Colonic mucosa (tissue), 4 donors: ENCODE measurements around the gene PKNOX2. TPM values are rescaled to one million over a fixed set of nuclear protein-coding genes. Genes with fewer than 3 reads are reported as not detected.

ENCODE experiments used
- DNase-seq: peaks from one replicate; pipeline ENCODE4 v3.0.0-alpha.2; 2020
- H3K27ac ChIP-seq: fragments of 200-600 bp; one replicate; pipeline ENCODE4 v1.8.0; 2021
- H3K27me3 ChIP-seq: fragments of 200-600 bp; one replicate; pipeline ENCODE4 v1.8.0; 2021
- H3K36me3 ChIP-seq: fragments of 200-600 bp; one replicate; pipeline ENCODE4 v1.8.0; 2021
- H3K4me1 ChIP-seq: fragments of 200-600 bp; one replicate; pipeline ENCODE4 v1.8.0; 2021; ENCODE audit warnings: mild to moderate bottlenecking
- H3K4me3 ChIP-seq: fragments of 200-600 bp; one replicate; pipeline ENCODE4 v1.8.0; 2021
- H3K9ac ChIP-seq, 2 donors: one replicate each; pipeline ENCODE4 v1.7.0; 2013; ENCODE audit warnings: control low read depth in 2 of 2, low read depth in 2 of 2, low read length in 2 of 2
- H3K9me3 ChIP-seq: fragments of 200-600 bp; one replicate; pipeline ENCODE4 v1.8.0; 2021
- intact Hi-C: fragments of 100-400 bp; cut with DNase I; formaldehyde crosslinking; loops from one replicate; pipeline ENCODE4 v1.14.1; 2022
- total RNA-seq, 2 donors: library from RNA; stranded (reverse); fragmentation: NEBNext Ultra II Directional in 1 of 2; extraction: Animal tissue kit (Norgen Biotek cat#: 25700) in 1 of 2; gene quantifications; one replicate each; pipeline ENCODE4 v1.2.1, GENCODE V29; 2021
- TF ChIP-seq, protein P1 (sequence below): fragments of 200-600 bp; IDR thresholded peaks from one replicate; pipeline ENCODE4 v1.8.0; 2022; ENCODE audit warnings: antibody characterized with exemption, mild to moderate bottlenecking
- donor health status: healthy.
- donor health status: DM: no; HTN: no; CAD: no.
- donor health status: DM: no; HTN: no; CAD: no.

PKNOX2 gene
- total RNA-seq, 2 donors from 2014 or later, result 0.52 to 1.3 TPM

GRCh38 chr11:125154378-125155099 lies 10.0 kb upstream of the PKNOX2 start:
- DNase-seq, result no peak

DNA sequence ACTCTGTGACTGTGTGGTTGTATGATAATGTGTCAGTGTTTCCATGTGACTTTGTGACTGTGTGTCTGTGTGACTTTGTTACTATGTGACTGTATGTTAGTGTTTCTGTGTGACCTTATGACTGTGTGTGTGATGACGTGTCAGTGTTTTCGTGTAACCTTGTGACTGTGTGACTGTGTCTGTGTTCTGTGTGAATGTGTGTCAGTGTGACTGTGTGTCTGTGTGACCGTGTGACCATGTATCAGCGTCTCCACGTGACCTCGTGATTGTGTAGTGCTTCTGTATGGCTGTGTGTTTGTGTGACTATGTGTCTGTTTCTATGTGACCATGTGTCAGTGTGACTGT lies 9.5 kb upstream of the PKNOX2 start:
- H3K4me1 ChIP-seq, result no peaks in the 10 kb centered on the region
- intact Hi-C loops, result no loop called here
- H3K9ac ChIP-seq, result no peak overlapping the region

More at GRCh38 chr11:125154378-125155099, 10.0 kb upstream of the PKNOX2 start:
- Histone ChIP-seq H3K4me3 (no peak overlapping the region), H3K4me1 (no peaks in the 10 kb centered on the region), H3K9me3 (no peaks in the 10 kb centered on the region), H3K9ac (no peak overlapping the region), H3K27me3 (no peaks in the 10 kb centered on the region), H3K36me3 (no peaks in the 10 kb centered on the region), H3K27ac (no peak overlapping the region)
- intact Hi-C loops, result no loop called here
- TF ChIP-seq, protein P1, sequence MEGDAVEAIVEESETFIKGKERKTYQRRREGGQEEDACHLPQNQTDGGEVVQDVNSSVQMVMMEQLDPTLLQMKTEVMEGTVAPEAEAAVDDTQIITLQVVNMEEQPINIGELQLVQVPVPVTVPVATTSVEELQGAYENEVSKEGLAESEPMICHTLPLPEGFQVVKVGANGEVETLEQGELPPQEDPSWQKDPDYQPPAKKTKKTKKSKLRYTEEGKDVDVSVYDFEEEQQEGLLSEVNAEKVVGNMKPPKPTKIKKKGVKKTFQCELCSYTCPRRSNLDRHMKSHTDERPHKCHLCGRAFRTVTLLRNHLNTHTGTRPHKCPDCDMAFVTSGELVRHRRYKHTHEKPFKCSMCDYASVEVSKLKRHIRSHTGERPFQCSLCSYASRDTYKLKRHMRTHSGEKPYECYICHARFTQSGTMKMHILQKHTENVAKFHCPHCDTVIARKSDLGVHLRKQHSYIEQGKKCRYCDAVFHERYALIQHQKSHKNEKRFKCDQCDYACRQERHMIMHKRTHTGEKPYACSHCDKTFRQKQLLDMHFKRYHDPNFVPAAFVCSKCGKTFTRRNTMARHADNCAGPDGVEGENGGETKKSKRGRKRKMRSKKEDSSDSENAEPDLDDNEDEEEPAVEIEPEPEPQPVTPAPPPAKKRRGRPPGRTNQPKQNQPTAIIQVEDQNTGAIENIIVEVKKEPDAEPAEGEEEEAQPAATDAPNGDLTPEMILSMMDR, result no peak

GRCh38 chr11:125155767-125156166 lies 8.8 kb upstream of the PKNOX2 start:
- H3K27ac ChIP-seq, result no peak overlapping the region
- DNase-seq, result no peak
- H3K4me1 ChIP-seq, result no peaks in the 10 kb centered on the region
- no peaks in the 10 kb centered on the region for H3K36me3 ChIP-seq
- TF ChIP-seq, protein P1, result no peak
- no peaks in the 10 kb centered on the region for H3K27me3 ChIP-seq
- intact Hi-C loops, result no loop called here
- H3K9ac ChIP-seq, result no peak overlapping the region
- no peaks in the 10 kb centered on the region for H3K9me3 ChIP-seq
- no peak overlapping the region for H3K4me3 ChIP-seq

More for the DNA sequence above, 9.5 kb upstream of the PKNOX2 start:
- no peak overlapping the region for H3K4me3 ChIP-seq
- TF ChIP-seq, protein P1, result no peak
- no peaks in the 10 kb centered on the region for H3K9me3 ChIP-seq
- H3K27me3 ChIP-seq, result no peaks in the 10 kb centered on the region
- DNase-seq, result no peak
- no peak overlapping the region for H3K27ac ChIP-seq
- H3K36me3 ChIP-seq, result no peaks in the 10 kb centered on the region

DNA sequence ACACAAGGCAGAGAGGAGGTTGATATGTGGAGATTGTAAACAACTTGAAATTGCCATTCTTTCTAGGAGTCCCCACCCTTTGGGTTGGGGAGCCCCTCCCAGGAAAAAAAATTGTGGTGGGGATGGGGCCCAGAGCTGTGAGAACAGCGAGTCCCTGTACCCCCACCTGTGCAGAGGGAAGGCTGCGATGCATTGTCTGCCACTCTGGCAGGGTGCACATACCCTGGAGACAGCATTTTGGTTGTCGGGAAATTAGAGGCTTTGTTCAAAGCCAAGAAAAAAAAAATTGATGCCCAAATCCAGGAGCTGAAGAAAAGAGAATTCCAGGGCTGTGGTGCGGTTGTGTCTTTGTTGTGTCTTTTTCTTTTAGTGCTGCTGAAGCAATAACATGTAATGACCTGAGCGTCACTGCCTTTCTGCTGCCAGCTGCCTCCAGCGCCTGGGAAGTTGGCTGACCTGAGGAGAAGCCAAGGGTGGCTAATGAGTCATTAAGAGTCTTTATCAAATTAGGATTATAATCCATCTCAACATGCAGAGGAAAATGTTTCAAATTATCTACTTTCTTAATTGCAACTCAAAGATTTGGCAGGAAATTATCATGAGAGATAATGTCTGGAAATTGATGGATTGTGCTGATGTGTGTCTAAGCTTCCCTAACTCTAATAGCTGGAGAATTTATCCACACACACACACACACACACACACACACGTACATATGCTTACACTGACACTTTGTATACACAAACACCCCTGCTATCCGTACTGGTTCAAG lies 8.0 kb upstream of the PKNOX2 start:
- Histone ChIP-seq H3K27ac (no peak overlapping the region), H3K4me1 (no peaks in the 10 kb centered on the region), H3K36me3 (no peaks in the 10 kb centered on the region), H3K9me3 (no peaks in the 10 kb centered on the region), H3K4me3 (no peak overlapping the region), H3K27me3 (no peaks in the 10 kb centered on the region), H3K9ac (no peak overlapping the region)
- DNase-seq, result no peak
- intact Hi-C loops, result no loop called here
- TF ChIP-seq, protein P1, result no peak

GRCh38 chr11:125157118-125157733 lies 7.3 kb upstream of the PKNOX2 start:
- intact Hi-C loops, result no loop called here
- Histone ChIP-seq H3K27me3 (no peaks in the 10 kb centered on the region), H3K36me3 (no peaks in the 10 kb centered on the region), H3K4me3 (no peak overlapping the region), H3K9ac (no peak overlapping the region), H3K27ac (no peak overlapping the region), H3K4me1 (no peaks in the 10 kb centered on the region), H3K9me3 (no peaks in the 10 kb centered on the region)
- DNase-seq, result no peak
- TF ChIP-seq, protein P1, result no peak
